Fibroblast of pulmonary artery (primary cell): Measurements from ENCODE around the gene RGCC.

Experiments used
- DNase-seq: peaks from one replicate; pipeline ENCODE4 v3.0.0-alpha.2; 2010; ENCODE audit warnings: low read depth
- H3K4me3 ChIP-seq: replicated peaks from 2 replicates; pipeline ENCODE4 v1.5.1; 2011; ENCODE audit warnings: low read depth, mild to moderate bottlenecking, control low read depth, low read length, moderate library complexity
- CTCF ChIP-seq: IDR thresholded peaks from 2 replicates; pipeline ENCODE4 v1.5.1; 2011; ENCODE audit warnings: mild to moderate bottlenecking, control low read depth, low read length, inconsistent platforms; ENCODE audit errors: missing control alignments

The RGCC gene

DNA sequence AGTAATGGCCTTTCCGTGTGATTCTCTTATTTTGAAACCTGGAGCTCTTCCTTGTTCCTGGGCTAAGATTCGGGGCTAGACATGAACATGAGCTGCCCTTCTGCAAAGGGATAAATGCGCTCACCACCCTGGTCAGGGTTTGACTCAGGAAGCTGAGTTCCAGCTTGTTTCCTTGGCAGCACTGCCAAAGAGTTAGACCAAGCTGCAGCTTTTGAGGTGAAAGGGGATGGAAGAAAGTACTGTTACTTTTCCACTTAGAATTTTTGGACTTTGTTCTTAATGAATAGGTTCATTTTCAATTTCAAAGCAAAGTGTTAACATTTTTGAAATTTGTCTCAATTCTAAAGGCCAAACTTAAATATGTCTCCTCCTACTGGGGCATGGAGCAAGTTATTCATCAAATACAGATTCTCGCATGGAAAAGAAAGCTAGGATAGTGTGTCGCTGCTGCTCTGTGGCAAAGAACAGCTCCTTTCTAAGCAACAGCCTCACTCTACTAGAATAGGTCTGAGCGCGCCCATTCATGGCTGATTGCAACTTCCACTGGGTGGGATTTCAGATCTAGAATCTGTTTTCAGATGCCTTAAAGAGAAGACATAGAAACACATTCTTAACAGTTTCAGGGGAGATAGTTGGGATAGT lies 2.2 kb downstream of the RGCC start:
- no peak for DNase-seq
- H3K4me3 ChIP-seq = peak overlapping the region; percentile 63
- TF ChIP-seq CTCF = no peak

GRCh38 chr13:41460074-41460465 lies 2.7 kb downstream of the RGCC start:
- peak overlapping the region; percentile 63 for H3K4me3 ChIP-seq
- no peak for TF ChIP-seq CTCF
- no peak for DNase-seq

GRCh38 chr13:41460930-41461329 lies 3.6 kb downstream of the RGCC start:
- no peak for TF ChIP-seq CTCF
- no peak overlapping the region for H3K4me3 ChIP-seq
- DNase-seq = no peak

GRCh38 chr13:41461527-41462139 lies 4.3 kb downstream of the RGCC start:
- DNase-seq = no peak
- no peak for TF ChIP-seq CTCF
- H3K4me3 ChIP-seq = no peak overlapping the region

GRCh38 chr13:41462427-41462826 lies 5.1 kb downstream of the RGCC start:
- no peak for DNase-seq
- TF ChIP-seq CTCF = no peak
- no peak overlapping the region for H3K4me3 ChIP-seq

GRCh38 chr13:41463838-41464602 lies 6.7 kb downstream of the RGCC start:
- DNase-seq = no peak
- no peak overlapping the region for H3K4me3 ChIP-seq
- no peak for TF ChIP-seq CTCF
